ENCODE measurements around the gene DNAH6. TPM values are rescaled to one million over a fixed set of nuclear protein-coding genes. Genes with fewer than 3 reads are reported as not detected.

Gene DNAH6
- total RNA-seq, 1 donor from 2014 or later, result 6.3 TPM

DNA sequence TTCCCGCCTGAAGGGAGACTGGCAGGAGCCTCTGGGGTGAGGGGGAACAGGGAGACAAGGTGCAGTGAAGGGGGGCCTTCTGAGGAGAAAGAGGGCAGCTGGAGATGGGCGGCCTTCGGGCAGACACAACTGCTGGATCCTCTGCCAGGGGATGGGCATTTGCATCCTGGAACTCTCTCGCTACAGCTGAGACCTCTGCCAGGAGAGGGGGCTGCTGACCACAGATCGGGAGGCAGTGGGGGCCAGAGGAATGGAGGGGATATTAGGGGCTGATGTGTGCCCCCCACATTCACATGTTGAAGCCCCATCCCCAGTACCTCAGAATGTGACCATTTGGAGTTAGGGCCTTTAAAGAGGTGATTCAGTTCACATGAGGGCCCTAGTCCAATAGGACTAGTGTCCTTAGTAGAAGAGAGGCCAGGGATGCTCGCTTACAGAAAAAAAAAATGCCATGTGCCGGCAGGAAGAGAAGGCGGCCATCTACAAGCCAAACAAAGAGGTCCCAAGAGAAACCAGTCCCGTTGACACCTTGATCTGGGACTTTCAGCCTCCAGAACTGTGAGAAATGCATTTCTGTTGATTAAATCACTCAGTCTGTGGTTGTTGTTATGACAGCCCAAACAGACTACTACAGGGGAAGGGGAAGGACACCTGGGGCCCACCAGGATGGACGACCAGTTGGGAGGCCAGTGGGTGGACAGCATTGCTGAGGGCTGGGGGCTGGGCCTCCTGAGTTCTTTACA is 314.6 kb downstream of the DNAH6 start:
- Histone ChIP-seq H3K27me3 (ENCODE audit: low read depth) (no peaks in the 10 kb centered on the region), H3K9me3 (no peaks in the 10 kb centered on the region), H3K36me3 (no peaks in the 10 kb centered on the region), H3K27ac (no peak overlapping the region), H3K4me1 (peaks cover 8% of the 10 kb centered on the region), H3K4me3 (no peak overlapping the region)
- intact Hi-C loops (cut with DNase I), result no loop called here
- DNase-seq (no peak), ATAC-seq (no peak)
- TF ChIP-seq CTCF (IDR thresholded peaks at IDR 0.05), result no peak

- Histone ChIP-seq H3K27me3 (ENCODE audit: low read depth) (no peaks in the 10 kb centered on the region), H3K27ac (peak overlapping the region; percentile 41), H3K4me3 (no peak overlapping the region), H3K4me1 (peaks cover 8% of the 10 kb centered on the region), H3K9me3 (peaks cover 8% of the 10 kb centered on the region), H3K36me3 (no peaks in the 10 kb centered on the region)
- intact Hi-C loops (cut with DNase I), result no loop called here
- DNase-seq (peak; percentile 53), ATAC-seq (peak; percentile 65 to 69)
- no peak for TF ChIP-seq CTCF (IDR thresholded peaks at IDR 0.05)
Observed at GRCh38 chr2:84832772-84833461, 316.6 kb downstream of the DNAH6 start.

DNA sequence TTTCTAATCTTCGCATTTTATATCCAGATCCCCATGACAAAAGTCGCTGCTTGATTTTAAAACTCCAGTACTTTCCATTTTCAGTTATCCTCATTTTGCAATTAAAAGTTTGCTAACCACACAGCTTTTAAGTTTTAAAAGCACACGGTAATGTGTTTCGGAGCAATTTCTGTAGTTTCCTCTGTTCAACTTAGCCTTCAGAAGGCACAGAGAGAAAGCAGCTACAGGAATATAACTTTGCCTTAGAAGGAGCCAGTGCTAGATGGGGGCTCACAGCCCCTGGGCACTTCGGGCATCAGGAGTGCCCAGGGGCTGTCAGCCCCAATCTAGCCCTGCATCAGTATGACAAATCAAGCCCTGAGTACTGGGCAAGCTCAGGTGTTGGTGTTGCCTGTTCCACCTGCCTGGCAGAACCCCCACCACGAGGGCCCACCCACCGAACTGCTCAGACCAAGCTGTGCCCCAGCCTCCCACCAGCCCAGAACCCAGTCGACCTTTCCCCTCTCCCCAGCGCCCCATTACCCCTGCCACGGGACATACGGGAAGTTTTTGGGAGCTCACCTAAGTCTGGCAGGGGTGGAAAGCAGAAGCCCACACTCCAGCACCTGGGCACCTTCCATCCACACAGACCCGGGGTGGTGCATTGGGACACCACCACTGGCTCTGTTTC is 317.3 kb downstream of the DNAH6 start:
- H3K36me3 ChIP-seq, result no peaks in the 10 kb centered on the region
- H3K27ac ChIP-seq, result peak overlapping the region; percentile 41
- peaks cover 8% of the 10 kb centered on the region for H3K9me3 ChIP-seq
- no peaks in the 10 kb centered on the region for H3K27me3 ChIP-seq (ENCODE audit: low read depth)
- DNase-seq, result no peak
- ATAC-seq, result no peak
- intact Hi-C loops (cut with DNase I), result no loop called here
- peaks cover 8% of the 10 kb centered on the region for H3K4me1 ChIP-seq
- no peak for TF ChIP-seq CTCF (IDR thresholded peaks at IDR 0.05)
- no peak overlapping the region for H3K4me3 ChIP-seq

GRCh38 chr2:84836215-84836614 is 319.9 kb downstream of the DNAH6 start:
- no peak overlapping the region for H3K27ac ChIP-seq
- no peaks in the 10 kb centered on the region for H3K36me3 ChIP-seq
- H3K4me1 ChIP-seq, result peaks cover 8% of the 10 kb centered on the region
- intact Hi-C loops (cut with DNase I), result no loop called here
- no peak for TF ChIP-seq CTCF (IDR thresholded peaks at IDR 0.05)
- H3K27me3 ChIP-seq (ENCODE audit: low read depth), result no peaks in the 10 kb centered on the region
- peaks cover 8% of the 10 kb centered on the region for H3K9me3 ChIP-seq
- ATAC-seq, result no peak
- H3K4me3 ChIP-seq, result no peak overlapping the region
- DNase-seq, result no peak

- Histone ChIP-seq H3K27me3 (ENCODE audit: low read depth) (no peaks in the 10 kb centered on the region), H3K9me3 (peaks cover 8% of the 10 kb centered on the region), H3K4me3 (no peak overlapping the region), H3K27ac (no peak overlapping the region), H3K4me1 (no peaks in the 10 kb centered on the region), H3K36me3 (no peaks in the 10 kb centered on the region)
- ATAC-seq (no peak), DNase-seq (no peak)
- TF ChIP-seq CTCF (IDR thresholded peaks at IDR 0.05), result no peak
- intact Hi-C loops (cut with DNase I), result no loop called here
Observed at GRCh38 chr2:84838434-84839145, 322.3 kb downstream of the DNAH6 start.

Data from lower lobe of right lung (tissue), 2 donors.